SK-N-SH (cell line): ENCODE measurements around the gene ASB8. TPM values are rescaled to one million over a fixed set of nuclear protein-coding genes. Genes with fewer than 3 reads are reported as not detected.

ENCODE experiments used
- CTCF ChIA-PET: fragments of 300-600, 350-600 bp; formaldehyde crosslinking; extraction: SDS; loops from one replicate; lab custom pipeline; 2021; lab: Yijun Ruan, JAX
- POLR2A ChIA-PET: fragments of 350-600 bp; sonication (Branson Sonifier 250); formaldehyde crosslinking; extraction: SDS; loops from one replicate; lab custom pipeline; 2020; ENCODE audit warnings: antibody characterized with exemption, inconsistent platforms; lab: Yijun Ruan, JAX
- DNase-seq: peaks from one replicate; pipeline ENCODE4 v3.0.0; 2012
- H2AFZ ChIP-seq: fragments of 200-600 bp; sonication (generic); 2 replicates; pipeline ENCODE4 v1.8.1; 2016; ENCODE audit warnings: antibody characterized with exemption, mild to moderate bottlenecking, low read depth
- H3F3A ChIP-seq: fragments of 200-600 bp; sonication (generic); replicated peaks from 2 replicates; pipeline ENCODE3; 2016; ENCODE audit warnings: antibody characterized with exemption, mild to moderate bottlenecking; ENCODE audit not compliant: insufficient read depth
- H3K27ac ChIP-seq, 2 experiments: fragments of 200-500 bp in 1 of 2; fragments of 200-600 bp in 1 of 2; sonication (Bioruptor generic) in 1 of 2; sonication (generic), shearing (Covaris generic) in 1 of 2; 2 replicates each; pipeline versions ENCODE4 v1.5.1 to v1.6.1; 2014 to 2016; ENCODE audit warnings: low read depth in 2 of 2, inconsistent platforms in 1 of 2, low read length in 1 of 2, mild to moderate bottlenecking in 1 of 2, mixed read lengths in 1 of 2
- H3K27me3 ChIP-seq: fragments of 200-600 bp; sonication (generic), shearing (Covaris generic); 2 replicates; pipeline ENCODE4 v1.6.1; 2016; ENCODE audit warnings: mixed run types; ENCODE audit not compliant: insufficient read depth
- H3K36me3 ChIP-seq, 2 experiments: fragments of 200-500 bp in 1 of 2; fragments of 200-600 bp in 1 of 2; sonication (Bioruptor generic) in 1 of 2; sonication (generic) in 1 of 2; replicated peaks in 1 of 2; 2 replicates each; pipeline versions ENCODE3 to v1.5.1; 2014 to 2016; ENCODE audit warnings: low read length in 1 of 2, mild to moderate bottlenecking in 1 of 2; ENCODE audit not compliant: insufficient read depth in 2 of 2, control insufficient read depth in 1 of 2
- H3K4me1 ChIP-seq, 2 experiments: fragments of 200-500 bp in 1 of 2; fragments of 200-600 bp in 1 of 2; sonication (Bioruptor generic) in 1 of 2; sonication (generic), shearing (Covaris generic) in 1 of 2; 2 replicates each; pipeline versions ENCODE4 v1.5.1 to v1.6.1; 2014 to 2016; ENCODE audit warnings: low read depth in 1 of 2, low read length in 1 of 2, mixed run types in 1 of 2; ENCODE audit not compliant: insufficient read depth in 2 of 2, control insufficient read depth in 1 of 2
- H3K4me2 ChIP-seq: fragments of 200-600 bp; sonication (generic), shearing (Covaris generic); 2 replicates; pipeline ENCODE4 v1.6.1; 2017; ENCODE audit warnings: mixed run types
- H3K4me3 ChIP-seq, 2 experiments: fragments of 200-500 bp in 1 of 2; fragments of 200-600 bp in 1 of 2; sonication (Bioruptor generic) in 1 of 2; sonication (generic), shearing (Covaris generic) in 1 of 2; 2 replicates each; pipeline versions ENCODE4 v1.5.1 to v1.8.1; 2014 to 2016; ENCODE audit warnings: low read depth in 2 of 2, inconsistent platforms in 1 of 2, low read length in 1 of 2, mild to moderate bottlenecking in 1 of 2, mixed read lengths in 1 of 2, moderate library complexity in 1 of 2
- H3K79me2 ChIP-seq: fragments of 200-600 bp; sonication (generic); 2 replicates; pipeline ENCODE4 v1.8.1; 2017; ENCODE audit warnings: mild to moderate bottlenecking; ENCODE audit not compliant: insufficient read depth
- H3K9ac ChIP-seq: fragments of 200-600 bp; sonication (generic); 2 replicates; pipeline ENCODE4 v1.6.1; 2017; ENCODE audit warnings: mixed run types
- H3K9me2 ChIP-seq: fragments of 200-600 bp; sonication (generic); 2 replicates; pipeline ENCODE4 v1.6.1; 2017; ENCODE audit warnings: mixed run types
- H3K9me3 ChIP-seq: fragments of 200-600 bp; sonication (generic); 2 replicates; pipeline ENCODE4 v1.6.1; 2017; ENCODE audit warnings: mixed run types, mild to moderate bottlenecking, moderate library complexity
- H4K20me1 ChIP-seq: fragments of 200-600 bp; sonication (generic); 2 replicates; pipeline ENCODE4 v1.6.1; 2017; ENCODE audit warnings: mild to moderate bottlenecking, mixed run types; ENCODE audit not compliant: insufficient read depth
- CHD2 ChIP-seq: fragments of 150-350 bp; IDR thresholded peaks from 2 replicates; pipeline ENCODE4 v1.6.1; 2018; ENCODE audit warnings: low read length; ENCODE audit not compliant: partially characterized antibody
- ELF1 ChIP-seq: IDR thresholded peaks from 2 replicates; pipeline ENCODE4 v1.4.0; 2012
- GATA2 ChIP-seq: sonication (generic); formaldehyde crosslinking; IDR thresholded peaks from 2 replicates; pipeline ENCODE4 v1.5.0; 2020; ENCODE audit warnings: mild to moderate bottlenecking, missing genetic modification reagents
- JUND ChIP-seq: IDR thresholded peaks from 2 replicates; pipeline ENCODE4 v1.4.0; 2012
- MAX ChIP-seq: IDR thresholded peaks from 2 replicates; pipeline ENCODE4 v1.4.0; 2012; ENCODE audit warnings: low read depth
- MEF2A ChIP-seq: IDR thresholded peaks from 2 replicates; pipeline ENCODE4 v1.4.0; 2012; ENCODE audit warnings: low read depth, borderline replicate concordance
- MXI1 ChIP-seq: IDR thresholded peaks from 2 replicates; pipeline ENCODE4 v1.6.1; 2012; ENCODE audit warnings: mild to moderate bottlenecking, low read depth, low read length, improper control_type of control experiment
- NFIC ChIP-seq: IDR thresholded peaks from 2 replicates; pipeline ENCODE4 v1.4.0; 2012; ENCODE audit warnings: borderline replicate concordance
- NRF1 ChIP-seq: IDR thresholded peaks from 2 replicates; pipeline ENCODE4 v1.6.1; 2012; ENCODE audit warnings: low read depth, mild to moderate bottlenecking, low read length
- POLR2AphosphoS5 ChIP-seq: IDR thresholded peaks from 2 replicates; pipeline ENCODE4 v1.6.1; 2012; ENCODE audit warnings: low read depth, low read length
- RAD21 ChIP-seq: IDR thresholded peaks from 2 replicates; pipeline ENCODE4 v1.6.1; 2012; ENCODE audit warnings: mild to moderate bottlenecking, low read length
- REST ChIP-seq: IDR thresholded peaks from 2 replicates; pipeline ENCODE4 v1.6.1; 2012; ENCODE audit warnings: mild to moderate bottlenecking, low read depth, low read length, moderate library complexity
- RFX5 ChIP-seq: IDR thresholded peaks from 2 replicates; pipeline ENCODE4 v1.6.1; 2012; ENCODE audit warnings: mild to moderate bottlenecking, improper control_type of control experiment, low read length
- RXRA ChIP-seq: IDR thresholded peaks from 2 replicates; pipeline ENCODE4 v1.4.0; 2012; ENCODE audit warnings: low read depth, mild to moderate bottlenecking, borderline replicate concordance
- SIN3A ChIP-seq: IDR thresholded peaks from 2 replicates; pipeline ENCODE4 v1.6.1; 2012; ENCODE audit warnings: low read depth, mild to moderate bottlenecking, low read length, moderate library complexity, borderline replicate concordance
- SMC3 ChIP-seq: IDR thresholded peaks from 2 replicates; pipeline ENCODE4 v1.6.1; 2012; ENCODE audit warnings: low read depth, low read length, improper control_type of control experiment
- TAF1 ChIP-seq: IDR thresholded peaks from 2 replicates; pipeline ENCODE4 v1.6.1; 2012; ENCODE audit warnings: low read depth, mild to moderate bottlenecking, low read length, moderate library complexity, borderline replicate concordance
- TCF12 ChIP-seq: IDR thresholded peaks from 2 replicates; pipeline ENCODE4 v1.4.0; 2012
- TEAD4 ChIP-seq: IDR thresholded peaks from 2 replicates; pipeline ENCODE4 v1.4.0; 2012; ENCODE audit warnings: mild to moderate bottlenecking, borderline replicate concordance; ENCODE audit not compliant: insufficient read depth
- USF2 ChIP-seq: fragments of 150-350 bp; IDR thresholded peaks from 2 replicates; pipeline ENCODE4 v1.6.1; 2017; ENCODE audit warnings: antibody characterized with exemption, low read length, low read depth, borderline replicate concordance
- YY1 ChIP-seq: IDR thresholded peaks from 2 replicates; pipeline ENCODE4 v1.4.0; 2012; ENCODE audit warnings: low read depth, mild to moderate bottlenecking
- ZBTB33 ChIP-seq: IDR thresholded peaks from 2 replicates; pipeline ENCODE4 v1.4.0; 2012; ENCODE audit warnings: low read depth, borderline replicate concordance
- WGBS: methylation state at CpG from one replicate; pipeline ENCODE4 v1.1.6; 2017; ENCODE audit warnings: low lambda C conversion rate; 5-methylcytosine and 5-hydroxymethylcytosine counted together
- polyA plus RNA-seq, 3 experiments: library from polyadenylated mRNA; depleted of rRNA; stranded (reverse); fragments of >200 nt; gene quantifications; 2 replicates each; pipeline ENCODE4 v1.2.3, GENCODE V29; 2012
- TF ChIP-seq, protein P1 (sequence below): IDR thresholded peaks from 2 replicates; pipeline ENCODE4; 2012
- TF ChIP-seq, protein P2 (sequence below): fragments of 150-350 bp; IDR thresholded peaks from 2 replicates; pipeline ENCODE4 v1.6.1; 2016; ENCODE audit warnings: mild to moderate bottlenecking, low read depth, low read length

ASB8 gene
- polyA plus RNA-seq, 1 of the 3 experiments (the other 2 are of a cell fraction), result 13.8 TPM

DNA sequence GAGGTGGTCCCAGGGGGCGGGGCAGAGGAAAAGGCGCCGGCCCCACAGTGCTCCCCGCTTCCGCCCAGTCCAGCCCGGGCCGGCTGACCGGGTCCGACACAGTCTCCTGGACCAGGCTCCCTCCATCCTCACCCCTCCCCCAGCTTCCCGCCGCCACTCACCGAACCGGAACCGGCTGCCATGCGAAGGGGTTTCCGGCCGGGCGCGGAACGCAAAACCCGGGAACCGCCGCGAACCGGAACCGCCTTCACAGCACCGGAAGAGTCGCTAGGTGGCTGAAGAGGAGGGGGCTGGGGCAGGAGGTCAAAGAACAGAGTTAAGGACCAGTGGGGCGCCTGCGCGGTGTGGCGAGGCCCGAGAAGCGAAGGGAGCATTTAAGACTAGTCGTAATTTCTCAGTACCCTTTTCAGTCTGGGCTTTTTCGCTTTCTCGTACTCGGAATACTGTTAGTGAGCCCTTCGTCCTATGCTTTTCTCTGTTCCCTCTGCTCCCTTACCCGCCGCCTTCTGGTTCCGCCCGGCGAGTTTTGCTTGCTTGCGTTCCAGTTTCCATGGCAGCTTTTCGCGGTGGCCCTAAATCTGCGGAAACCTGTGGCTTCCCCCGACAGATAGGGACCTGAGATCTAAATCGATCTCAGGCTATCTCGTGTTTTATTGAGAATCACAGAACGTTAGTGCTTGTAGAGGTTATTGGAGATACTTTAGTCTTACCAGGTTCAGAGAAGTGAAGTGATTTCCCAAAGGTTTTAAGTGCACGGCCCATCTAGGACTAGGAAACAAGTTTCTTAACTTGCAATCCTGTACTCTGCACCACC, 51.2 kb downstream of the ASB8 start, which contains the start of gene SENP1:
Gene SENP1 (minus strand): TSS at position 213 of the 814 bp plus-strand sequence. CDS start 4,607 bp downstream, outside the sequence.
- Histone ChIP-seq H3K9me2 (no peaks in the 10 kb centered on the region), H3K9me3 (no peaks in the 10 kb centered on the region), H3K4me2 (peak within 1 kb of the TSS; percentile 78), H3K36me3 (peaks cover 0 to 3% of the 10 kb centered on the region in 2 experiments), H3F3A (peaks cover 6% of the 10 kb centered on the region), H3K27me3 (no peaks in the 10 kb centered on the region), H3K79me2 (peaks cover 50% of the 10 kb centered on the region), H3K9ac (peak within 1 kb of the TSS; percentile 84), H4K20me1 (no peaks in the 10 kb centered on the region), H3K27ac (peak within 1 kb of the TSS; percentile 95 to 99), H3K4me3 (peak within 1 kb of the TSS; percentile 85 to 98), H2AFZ (peak within 1 kb of the TSS; percentile 99), H3K4me1 (peaks cover 10 to 13% of the 10 kb centered on the region in 2 experiments; a peak in 3 of 4 replicates)
- 1% methylated on average over 48 of the region's 53 CpGs for WGBS
- POLR2A ChIA-PET, result interaction anchor here (0.6 to 2.0 kb wide), 9 partner anchors 13 to 201 kb away, joined by 3 to 8 read pairs (median 4); partner anchors contain the start of genes ASB8, CCDC184, PFKM and VDR
- DNase-seq, result peak; percentile 90
- CTCF ChIA-PET, result interaction anchor here (1.1 to 1.8 kb wide), 5 partner anchors 14 to 513 kb away, joined by 3 to 6 read pairs (median 4); partner anchors contain the start of gene ASB8
- TF ChIP-seq ZBTB33, result no peak
- no peak for TF ChIP-seq GATA2
- TF ChIP-seq NFIC, result no peak
- 0 out of 2 replicates have a peak, but pooled peaks have one; percentile 43 for TF ChIP-seq TEAD4
- TF ChIP-seq SIN3A, result 0 out of 2 replicates have a peak, but pooled peaks have one; percentile 48
- TF ChIP-seq USF2, result no peak
- TF ChIP-seq TAF1, result peak; percentile 82
- TF ChIP-seq MXI1, result no peak; the same call in 1 of the 2 replicates
- TF ChIP-seq, protein P1, sequence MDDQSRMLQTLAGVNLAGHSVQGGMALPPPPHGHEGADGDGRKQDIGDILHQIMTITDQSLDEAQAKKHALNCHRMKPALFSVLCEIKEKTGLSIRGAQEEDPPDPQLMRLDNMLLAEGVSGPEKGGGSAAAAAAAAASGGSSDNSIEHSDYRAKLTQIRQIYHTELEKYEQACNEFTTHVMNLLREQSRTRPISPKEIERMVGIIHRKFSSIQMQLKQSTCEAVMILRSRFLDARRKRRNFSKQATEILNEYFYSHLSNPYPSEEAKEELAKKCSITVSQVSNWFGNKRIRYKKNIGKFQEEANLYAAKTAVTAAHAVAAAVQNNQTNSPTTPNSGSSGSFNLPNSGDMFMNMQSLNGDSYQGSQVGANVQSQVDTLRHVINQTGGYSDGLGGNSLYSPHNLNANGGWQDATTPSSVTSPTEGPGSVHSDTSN, result peak; percentile 56
- TF ChIP-seq MAX, result peak; percentile 70; the same call in 1 of the 2 replicates
- TF ChIP-seq RXRA, result no peak
- peak; percentile 75 for TF ChIP-seq YY1
- no peak for TF ChIP-seq SMC3
- TF ChIP-seq RAD21, result no peak
- TF ChIP-seq TCF12, result no peak; the same call in 1 of the 2 replicates
- TF ChIP-seq POLR2AphosphoS5, result no peak
- TF ChIP-seq CHD2, result peak; percentile 63
- no peak for TF ChIP-seq JUND
- peak; percentile 79 for TF ChIP-seq ELF1
- peak; percentile 23; the same call in 1 of the 2 replicates for TF ChIP-seq NRF1
- TF ChIP-seq RFX5, result no peak
- no peak; the same call in 1 of the 2 replicates for TF ChIP-seq REST
- no peak for TF ChIP-seq MEF2A
- TF ChIP-seq, protein P2, sequence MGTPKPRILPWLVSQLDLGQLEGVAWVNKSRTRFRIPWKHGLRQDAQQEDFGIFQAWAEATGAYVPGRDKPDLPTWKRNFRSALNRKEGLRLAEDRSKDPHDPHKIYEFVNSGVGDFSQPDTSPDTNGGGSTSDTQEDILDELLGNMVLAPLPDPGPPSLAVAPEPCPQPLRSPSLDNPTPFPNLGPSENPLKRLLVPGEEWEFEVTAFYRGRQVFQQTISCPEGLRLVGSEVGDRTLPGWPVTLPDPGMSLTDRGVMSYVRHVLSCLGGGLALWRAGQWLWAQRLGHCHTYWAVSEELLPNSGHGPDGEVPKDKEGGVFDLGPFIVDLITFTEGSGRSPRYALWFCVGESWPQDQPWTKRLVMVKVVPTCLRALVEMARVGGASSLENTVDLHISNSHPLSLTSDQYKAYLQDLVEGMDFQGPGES, result no peak
